GM12873 (cell line): ENCODE results near the gene DPM1.

Experiments
- TF ChIP-seq, protein P1 (sequence below): IDR thresholded peaks from 2 replicates; pipeline ENCODE4 v1.5.1; 2012; ENCODE audit warnings: low read depth, mild to moderate bottlenecking, moderate library complexity, low read length, control low read depth; ENCODE audit not compliant: insufficient read depth; ENCODE audit errors: missing control alignments

DPM1 gene

DNA sequence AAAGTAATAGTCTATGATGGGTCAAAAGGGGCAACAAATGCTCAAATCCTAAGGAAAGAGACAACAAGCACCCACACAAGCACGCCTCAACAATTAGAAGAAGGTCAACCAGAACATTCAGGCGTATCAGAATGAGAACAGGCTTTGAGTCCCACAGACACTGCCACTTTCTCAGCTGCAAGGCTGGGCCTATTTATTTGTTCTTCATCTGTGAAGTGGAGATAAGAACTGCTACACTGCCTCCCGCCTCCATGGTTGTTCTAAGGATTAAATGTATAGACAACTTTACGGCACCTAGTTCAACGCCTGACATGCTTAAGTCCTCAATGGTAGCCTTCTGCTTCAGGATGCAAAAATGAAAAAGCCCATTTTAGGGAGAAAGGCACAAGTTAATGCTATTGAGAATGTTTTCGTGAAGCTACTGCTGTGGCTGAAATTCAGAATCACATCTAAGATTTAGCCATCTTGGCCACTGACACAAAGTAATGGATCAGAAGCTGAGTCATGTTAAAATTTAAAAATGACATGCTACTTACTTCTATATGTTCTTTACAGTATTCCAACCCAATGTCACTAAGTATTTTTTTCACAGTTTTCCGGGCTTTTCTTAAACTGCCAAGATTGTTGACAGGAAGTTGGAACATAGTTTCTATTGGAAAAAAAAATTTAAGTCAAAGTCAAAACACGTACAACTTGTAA is 54.8 kb downstream of the DPM1 start:
- TF ChIP-seq, protein P1, sequence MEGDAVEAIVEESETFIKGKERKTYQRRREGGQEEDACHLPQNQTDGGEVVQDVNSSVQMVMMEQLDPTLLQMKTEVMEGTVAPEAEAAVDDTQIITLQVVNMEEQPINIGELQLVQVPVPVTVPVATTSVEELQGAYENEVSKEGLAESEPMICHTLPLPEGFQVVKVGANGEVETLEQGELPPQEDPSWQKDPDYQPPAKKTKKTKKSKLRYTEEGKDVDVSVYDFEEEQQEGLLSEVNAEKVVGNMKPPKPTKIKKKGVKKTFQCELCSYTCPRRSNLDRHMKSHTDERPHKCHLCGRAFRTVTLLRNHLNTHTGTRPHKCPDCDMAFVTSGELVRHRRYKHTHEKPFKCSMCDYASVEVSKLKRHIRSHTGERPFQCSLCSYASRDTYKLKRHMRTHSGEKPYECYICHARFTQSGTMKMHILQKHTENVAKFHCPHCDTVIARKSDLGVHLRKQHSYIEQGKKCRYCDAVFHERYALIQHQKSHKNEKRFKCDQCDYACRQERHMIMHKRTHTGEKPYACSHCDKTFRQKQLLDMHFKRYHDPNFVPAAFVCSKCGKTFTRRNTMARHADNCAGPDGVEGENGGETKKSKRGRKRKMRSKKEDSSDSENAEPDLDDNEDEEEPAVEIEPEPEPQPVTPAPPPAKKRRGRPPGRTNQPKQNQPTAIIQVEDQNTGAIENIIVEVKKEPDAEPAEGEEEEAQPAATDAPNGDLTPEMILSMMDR, result no peak

DNA sequence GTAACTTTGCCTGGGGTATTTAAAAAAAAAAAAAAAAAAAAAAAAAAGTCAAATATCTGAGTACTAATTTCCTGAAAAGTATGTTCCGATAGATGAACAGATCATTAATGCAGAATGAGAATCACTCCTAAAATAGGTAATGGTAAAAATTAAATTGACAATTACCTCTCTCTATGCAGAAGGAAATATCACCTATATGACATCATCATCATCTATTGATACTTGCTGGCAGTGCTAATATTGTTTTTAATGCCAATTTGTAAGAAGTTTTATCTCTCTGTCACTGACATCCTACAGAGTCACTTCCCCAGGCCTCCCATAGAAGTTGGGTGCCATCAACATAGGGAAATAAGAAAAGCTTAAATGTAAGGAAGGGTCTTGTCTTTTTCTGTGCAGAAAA is 57.0 kb downstream of the DPM1 start:
- TF ChIP-seq, protein P1, result no peak

DNA sequence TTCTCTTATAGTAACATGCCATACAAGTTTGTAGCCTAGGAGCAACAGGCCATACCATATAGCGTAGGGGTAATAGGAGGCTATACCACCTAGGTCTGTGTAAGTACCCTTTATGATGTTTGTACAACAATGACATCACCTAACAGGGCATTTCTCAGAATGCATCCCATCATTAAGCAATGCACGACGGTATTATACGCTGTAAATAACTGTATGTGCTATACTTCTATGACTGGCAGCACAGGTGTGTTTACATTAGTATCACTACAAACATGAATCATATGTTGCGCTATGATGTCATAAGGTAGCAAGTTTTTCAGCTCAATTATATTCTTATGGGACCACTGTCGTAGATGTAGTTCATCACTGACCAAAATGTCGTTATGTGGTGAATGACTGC is 58.1 kb downstream of the DPM1 start:
- TF ChIP-seq, protein P1, result no peak

DNA sequence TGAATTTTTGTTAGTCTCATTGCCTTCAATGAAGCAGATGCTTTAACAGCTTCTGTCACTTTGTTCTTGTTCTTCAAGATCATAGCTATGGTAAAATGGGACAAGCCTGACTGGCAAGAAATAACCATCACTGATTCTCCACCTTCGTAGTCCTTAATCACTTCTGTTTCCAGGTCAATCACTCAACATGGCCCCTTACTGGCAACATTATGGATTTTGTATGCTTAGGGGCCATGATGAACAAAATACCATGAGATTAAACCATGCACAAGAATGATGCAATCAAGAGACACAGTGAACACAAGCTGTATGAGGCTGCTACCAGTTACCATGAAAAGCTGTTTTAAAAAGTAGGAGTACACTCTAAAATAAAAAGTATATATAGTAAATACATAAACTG is 59.9 kb downstream of the DPM1 start:
- TF ChIP-seq, protein P1, result no peak

DNA sequence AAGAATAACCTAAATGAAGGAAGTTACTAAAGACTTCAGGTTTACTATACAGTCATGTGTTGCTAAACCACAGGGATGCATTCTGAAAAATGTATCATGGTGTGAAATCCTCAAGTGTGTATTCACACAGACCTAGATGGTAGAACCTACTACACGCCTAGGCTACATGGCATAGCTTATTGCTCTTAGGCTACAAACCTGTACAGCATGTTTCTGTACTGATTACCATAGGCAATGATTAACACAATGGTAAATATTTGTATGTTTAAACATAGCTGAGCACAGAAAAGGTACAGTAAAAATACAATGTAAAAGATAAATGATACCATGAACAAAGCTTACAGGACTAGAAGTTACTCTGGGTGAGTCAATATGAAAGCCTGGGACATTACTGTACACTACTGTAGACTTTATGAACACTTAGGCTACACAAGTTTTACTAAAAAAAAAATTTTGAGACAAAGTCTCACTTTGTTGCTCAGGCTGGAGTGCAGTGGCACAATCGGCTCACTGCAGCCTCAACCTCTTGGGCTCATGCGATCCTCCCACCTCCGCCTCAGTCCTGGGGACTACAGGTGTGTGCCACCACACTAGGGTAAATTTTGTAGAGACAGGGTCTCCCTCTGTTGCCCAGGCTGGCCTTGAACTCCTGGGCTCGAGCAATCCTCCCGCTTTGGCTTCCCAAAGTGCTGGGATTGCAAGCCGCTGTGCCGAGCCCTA is 63.1 kb downstream of the DPM1 start:
- TF ChIP-seq, protein P1, result no peak

DNA sequence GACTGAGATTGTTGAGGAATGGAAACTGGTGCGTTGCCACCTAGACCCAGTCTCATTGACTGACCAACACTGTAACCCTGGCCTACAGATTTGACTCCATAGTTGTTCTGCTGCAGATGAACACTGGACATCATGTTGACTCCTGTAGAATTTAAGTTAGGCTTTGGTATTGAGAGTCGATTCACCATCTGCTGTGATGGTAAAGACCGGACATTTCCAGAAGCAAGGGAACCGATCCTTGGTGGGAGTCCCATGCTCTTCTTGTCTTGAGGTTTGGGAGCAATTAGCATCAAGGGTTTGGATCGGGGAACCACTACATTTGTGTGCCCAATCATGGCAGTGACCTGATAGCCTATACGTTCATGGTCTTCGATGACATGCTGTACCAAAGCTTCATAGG is 64.7 kb downstream of the DPM1 start:
- TF ChIP-seq, protein P1, result no peak

DNA sequence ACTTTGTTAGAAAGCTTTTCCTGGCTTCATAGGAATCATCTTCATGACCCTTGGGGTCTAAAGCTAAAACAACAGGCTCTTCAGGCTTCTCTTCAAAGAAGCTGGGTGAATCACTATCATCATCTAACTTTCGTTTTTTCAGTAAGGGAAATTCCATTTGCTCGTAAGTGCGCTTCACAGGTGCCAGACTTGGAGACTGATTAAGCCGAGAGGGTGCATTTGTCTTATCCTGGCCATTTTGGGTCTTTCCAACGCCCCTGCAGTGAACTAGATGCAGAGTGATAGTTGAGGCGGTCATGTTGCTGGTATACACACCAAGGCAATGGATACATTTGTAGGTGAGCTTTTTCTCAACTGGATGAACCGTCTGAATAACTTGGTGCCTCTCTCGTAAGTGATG is 65.9 kb downstream of the DPM1 start:
- TF ChIP-seq, protein P1, result no peak
